Sigmoid colon (tissue), 4 donors: ENCODE measurements around the gene MGRN1.

Experiments
- CTCF ChIP-seq, 4 experiments: fragments of 450-650 bp in 3 of 4; fragments of 200-600 bp in 1 of 4; IDR thresholded peaks; one replicate each; pipeline ENCODE4 v1.5.1; 2016 to 2019; ENCODE audit warnings: antibody characterized with exemption in 4 of 4, mild to moderate bottlenecking in 3 of 4, moderate library complexity in 2 of 4
- EP300 ChIP-seq, 4 donors: sonication (generic); formaldehyde crosslinking; IDR thresholded peaks; one replicate each; pipeline ENCODE4 v1.6.1; 2017; ENCODE audit warnings: antibody characterized with exemption in 4 of 4
- POLR2A ChIP-seq, 2 donors: fragments of 450-650 bp; IDR thresholded peaks; one replicate each; pipeline ENCODE4 v1.6.1; 2016; ENCODE audit warnings: antibody characterized with exemption in 2 of 2, mild to moderate bottlenecking in 2 of 2, moderate library complexity in 2 of 2

GRCh38 chr16:4606354-4606753, 18.3 kb upstream of the MGRN1 start:
- TF ChIP-seq CTCF (IDR thresholded peaks at IDR 0.05) (no peak), EP300 (IDR thresholded peaks at IDR 0.05) (no peak), POLR2A (IDR thresholded peaks at IDR 0.05) (no peak)
